ENCODE results near the gene HS3ST3A1.

- TF ChIP-seq CTCF (conservative IDR thresholded peaks at IDR 0.05; ENCODE audit: low read depth, low read length): no peak
- no peak for TF ChIP-seq EZH2phosphoT487 (IDR thresholded peaks at IDR 0.05; ENCODE audit: borderline replicate concordance, low read length)
- TF ChIP-seq EZH2 (IDR thresholded peaks at IDR 0.05; ENCODE audit: low read length, unreplicated experiment): no peak
Observed at GRCh38 chr17:13457783-13458182, 143.9 kb downstream of the HS3ST3A1 start.

Measured in PC-3 (cell line).